Neural progenitor cell (in vitro differentiated cells): ENCODE results near the gene TLR10. TPM values are rescaled to one million over a fixed set of nuclear protein-coding genes. Genes with fewer than 3 reads are reported as not detected.

Experiments used
- DNase-seq: peaks from one replicate; pipeline ENCODE4 v3.0.0-alpha.2; 2016; ENCODE audit warnings: low spot score
- H2AFZ ChIP-seq: fragments of 200-600 bp; sonication (generic); replicated peaks from 2 replicates; pipeline ENCODE4 v1.6.1; 2016; ENCODE audit warnings: antibody characterized with exemption
- H3F3A ChIP-seq: fragments of 200-600 bp; sonication (generic); 2 replicates; pipeline ENCODE4 v1.6.1; 2016; ENCODE audit warnings: antibody characterized with exemption, low read depth
- H3K27ac ChIP-seq: fragments of 200-600 bp; sonication (generic); 2 replicates; pipeline ENCODE4 v1.5.1; 2016; ENCODE audit warnings: mild to moderate bottlenecking
- H3K27me3 ChIP-seq: fragments of 200-600 bp; sonication (generic); 2 replicates; pipeline ENCODE4 v1.6.1; 2016; ENCODE audit warnings: mild to moderate bottlenecking, moderate library complexity
- H3K36me3 ChIP-seq: fragments of 200-600 bp; sonication (generic); 2 replicates; pipeline ENCODE4 v1.5.1; 2016
- H3K4me1 ChIP-seq: fragments of 200-600 bp; sonication (generic); 2 replicates; pipeline ENCODE4 v1.6.1; 2016; ENCODE audit warnings: mixed run types
- H3K4me2 ChIP-seq: fragments of 200-600 bp; sonication (generic); 2 replicates; pipeline ENCODE4 v1.6.1; 2016
- H3K4me3 ChIP-seq: fragments of 200-600 bp; sonication (generic); 2 replicates; pipeline ENCODE4 v1.5.1; 2016
- H3K79me2 ChIP-seq: fragments of 200-600 bp; sonication (generic); 2 replicates; pipeline ENCODE4 v1.6.1; 2016; ENCODE audit warnings: low read depth
- H3K9ac ChIP-seq: fragments of 200-600 bp; sonication (generic); 2 replicates; pipeline ENCODE4 v1.6.1; 2016
- H3K9me3 ChIP-seq: fragments of 200-600 bp; sonication (generic); 2 replicates; pipeline ENCODE4 v1.5.1; 2016; ENCODE audit warnings: low read depth
- H4K20me1 ChIP-seq: fragments of 200-600 bp; sonication (generic); 2 replicates; pipeline ENCODE4 v1.6.1; 2016; ENCODE audit warnings: low read depth
- H3K27ac Mint-ChIP-seq: 3 replicates; pipeline ENCODE4 v1.8.0; 2021; ENCODE audit warnings: mixed read lengths
- H3K27me3 Mint-ChIP-seq: 2 replicates; pipeline ENCODE4 v1.8.0; 2022; ENCODE audit warnings: low read depth, mild to moderate bottlenecking, inconsistent platforms, moderate library complexity, mixed read lengths; ENCODE audit not compliant: insufficient read depth
- H3K36me3 Mint-ChIP-seq: 3 replicates; pipeline ENCODE4 v1.8.0; 2021; ENCODE audit warnings: mixed read lengths
- H3K4me1 Mint-ChIP-seq: 3 replicates; pipeline ENCODE4 v1.8.0; 2021; ENCODE audit warnings: mixed read lengths
- H3K4me3 Mint-ChIP-seq: 3 replicates; pipeline ENCODE4 v1.8.0; 2021; ENCODE audit warnings: mild to moderate bottlenecking, moderate library complexity, mixed read lengths
- H3K9me3 Mint-ChIP-seq: 3 replicates; pipeline ENCODE4 v1.8.0; 2020; ENCODE audit warnings: mixed read lengths
- CTCF ChIP-seq: fragments of 200-600 bp; sonication (generic); IDR thresholded peaks from 2 replicates; pipeline ENCODE4 v1.5.1; 2017; ENCODE audit warnings: antibody characterized with exemption, mild to moderate bottlenecking
- EZH2 ChIP-seq: fragments of 200-600 bp; sonication (generic); IDR thresholded peaks from 2 replicates; pipeline ENCODE4 v1.6.1; 2017; ENCODE audit warnings: antibody characterized with exemption, mild to moderate bottlenecking, moderate library complexity
- EZH2phosphoT487 ChIP-seq: fragments of 200-600 bp; sonication (generic); IDR thresholded peaks from 2 replicates; pipeline ENCODE4 v1.6.1; 2017; ENCODE audit warnings: antibody characterized with exemption
- total RNA-seq: library from RNA; depleted of rRNA; stranded (reverse); fragments of >200 nt; gene quantifications from 2 replicates; pipeline ENCODE4 v1.2.3, GENCODE V29; 2015; ENCODE audit warnings: low replicate concordance

Gene TLR10
- total RNA-seq, 1 donor from 2014 or later = not detected

GRCh38 chr4:38787693-38788092 is 4.9 kb upstream of the TLR10 start:
- Histone ChIP-seq H3K4me3 (no peak overlapping the region), H3K9ac (no peak overlapping the region), H3K36me3 (no peaks in the 10 kb centered on the region), H3K79me2 (no peaks in the 10 kb centered on the region), H4K20me1 (no peaks in the 10 kb centered on the region), H3K27me3 (no peaks in the 10 kb centered on the region), H3K4me1 (no peaks in the 10 kb centered on the region), H3K4me2 (no peak overlapping the region), H3F3A (no peaks in the 10 kb centered on the region), H2AFZ (peak overlapping the region; percentile 26), H3K9me3 (no peaks in the 10 kb centered on the region), H3K27ac (no peak overlapping the region)
- Mint-ChIP-seq H3K4me1 (peaks cover 2% of the 10 kb centered on the region), H3K4me3 (no peak overlapping the region), H3K9me3 (no peaks in the 10 kb centered on the region), H3K36me3 (no peaks in the 10 kb centered on the region), H3K27ac (no peak overlapping the region), H3K27me3 (peaks cover 2% of the 10 kb centered on the region)
- TF ChIP-seq EZH2phosphoT487 (no peak), CTCF (no peak), EZH2 (no peak)
- DNase-seq = no peak

- no peak overlapping the region for H2AFZ ChIP-seq
- H3K9me3 ChIP-seq = no peaks in the 10 kb centered on the region
- H3K27ac Mint-ChIP-seq = peak overlapping the region; percentile 35
- no peaks in the 10 kb centered on the region for H3K4me1 ChIP-seq
- H3K9me3 Mint-ChIP-seq = no peaks in the 10 kb centered on the region
- H3F3A ChIP-seq = no peaks in the 10 kb centered on the region
- TF ChIP-seq EZH2phosphoT487 = no peak
- no peak for TF ChIP-seq CTCF
- TF ChIP-seq EZH2 = no peak
- DNase-seq = no peak
- H3K27me3 Mint-ChIP-seq = peaks cover 2% of the 10 kb centered on the region
- H4K20me1 ChIP-seq = no peaks in the 10 kb centered on the region
- peaks cover 2% of the 10 kb centered on the region for H3K4me1 Mint-ChIP-seq
- no peak overlapping the region for H3K4me3 ChIP-seq
- no peaks in the 10 kb centered on the region for H3K36me3 Mint-ChIP-seq
- H3K9ac ChIP-seq = no peak overlapping the region
- no peaks in the 10 kb centered on the region for H3K36me3 ChIP-seq
- no peaks in the 10 kb centered on the region for H3K79me2 ChIP-seq
- no peak overlapping the region for H3K27ac ChIP-seq
- H3K4me3 Mint-ChIP-seq = no peak overlapping the region
- no peak overlapping the region for H3K4me2 ChIP-seq
- no peaks in the 10 kb centered on the region for H3K27me3 ChIP-seq
Observed at GRCh38 chr4:38785901-38786402, 3.2 kb upstream of the TLR10 start.

GRCh38 chr4:38785041-38785790 is 2.4 kb upstream of the TLR10 start:
- Mint-ChIP-seq H3K4me3 (no peak overlapping the region), H3K9me3 (no peaks in the 10 kb centered on the region), H3K27ac (no peak overlapping the region), H3K27me3 (peaks cover 2% of the 10 kb centered on the region), H3K36me3 (no peaks in the 10 kb centered on the region), H3K4me1 (peaks cover 2% of the 10 kb centered on the region)
- H3K79me2 ChIP-seq = no peaks in the 10 kb centered on the region
- no peaks in the 10 kb centered on the region for H3F3A ChIP-seq
- no peak overlapping the region for H3K4me3 ChIP-seq
- H4K20me1 ChIP-seq = no peaks in the 10 kb centered on the region
- H2AFZ ChIP-seq = no peak overlapping the region
- TF ChIP-seq CTCF (no peak), EZH2 (no peak), EZH2phosphoT487 (no peak)
- H3K4me1 ChIP-seq = no peaks in the 10 kb centered on the region
- H3K4me2 ChIP-seq = no peak overlapping the region
- H3K9ac ChIP-seq = no peak overlapping the region
- no peaks in the 10 kb centered on the region for H3K36me3 ChIP-seq
- no peak overlapping the region for H3K27ac ChIP-seq
- H3K9me3 ChIP-seq = no peaks in the 10 kb centered on the region
- H3K27me3 ChIP-seq = no peaks in the 10 kb centered on the region
- DNase-seq = no peak
